Occipital lobe (tissue), 2 donors: Measurements from ENCODE around the gene HP. TPM values are rescaled to one million over a fixed set of nuclear protein-coding genes. Genes with fewer than 3 reads are reported as not detected.
"Not testable (repeated sequence)": the region's sequence is repeated elsewhere in the genome, so short reads cannot be mapped to it uniquely, and the experiment has no call there.

ENCODE experiments used
- DNase-seq: peaks from one replicate; lab custom pipeline; 2025; lab: John Stamatoyannopoulos, UW
- total RNA-seq: library from RNA; depleted of rRNA; stranded (reverse); fragments of >200 nt; gene quantifications from one replicate; pipeline ENCODE4 v1.2.3, GENCODE V29; 2014

The HP gene, protein sequence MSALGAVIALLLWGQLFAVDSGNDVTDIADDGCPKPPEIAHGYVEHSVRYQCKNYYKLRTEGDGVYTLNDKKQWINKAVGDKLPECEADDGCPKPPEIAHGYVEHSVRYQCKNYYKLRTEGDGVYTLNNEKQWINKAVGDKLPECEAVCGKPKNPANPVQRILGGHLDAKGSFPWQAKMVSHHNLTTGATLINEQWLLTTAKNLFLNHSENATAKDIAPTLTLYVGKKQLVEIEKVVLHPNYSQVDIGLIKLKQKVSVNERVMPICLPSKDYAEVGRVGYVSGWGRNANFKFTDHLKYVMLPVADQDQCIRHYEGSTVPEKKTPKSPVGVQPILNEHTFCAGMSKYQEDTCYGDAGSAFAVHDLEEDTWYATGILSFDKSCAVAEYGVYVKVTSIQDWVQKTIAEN
- total RNA-seq: 1.4 TPM

GRCh38 chr16:72054254-72054847, at the start of gene HP:
TSS of gene HP (plus strand) at chr16:72054505. CDS start at chr16:72054653, 148 bp downstream.
- not testable (repeated sequence) for DNase-seq

DNA sequence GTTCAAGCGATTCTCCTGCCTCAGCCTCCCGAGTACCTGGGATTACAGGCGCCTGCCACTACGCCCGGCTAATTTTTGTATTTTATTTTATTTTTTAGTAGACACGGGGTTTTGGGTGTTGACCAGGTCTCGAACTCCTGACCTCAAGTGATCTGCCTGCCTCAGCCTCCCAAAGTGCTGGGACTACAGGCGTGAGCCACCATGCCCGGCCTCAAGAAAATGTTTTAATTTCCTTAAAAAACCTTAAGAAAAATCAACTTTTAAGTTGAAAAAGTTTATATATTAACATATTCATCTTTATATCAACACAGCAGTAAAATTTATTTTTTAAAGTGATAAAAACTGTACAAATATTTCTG, 46.3 kb upstream of the HP start:
- DNase-seq: not testable (repeated sequence)

DNA sequence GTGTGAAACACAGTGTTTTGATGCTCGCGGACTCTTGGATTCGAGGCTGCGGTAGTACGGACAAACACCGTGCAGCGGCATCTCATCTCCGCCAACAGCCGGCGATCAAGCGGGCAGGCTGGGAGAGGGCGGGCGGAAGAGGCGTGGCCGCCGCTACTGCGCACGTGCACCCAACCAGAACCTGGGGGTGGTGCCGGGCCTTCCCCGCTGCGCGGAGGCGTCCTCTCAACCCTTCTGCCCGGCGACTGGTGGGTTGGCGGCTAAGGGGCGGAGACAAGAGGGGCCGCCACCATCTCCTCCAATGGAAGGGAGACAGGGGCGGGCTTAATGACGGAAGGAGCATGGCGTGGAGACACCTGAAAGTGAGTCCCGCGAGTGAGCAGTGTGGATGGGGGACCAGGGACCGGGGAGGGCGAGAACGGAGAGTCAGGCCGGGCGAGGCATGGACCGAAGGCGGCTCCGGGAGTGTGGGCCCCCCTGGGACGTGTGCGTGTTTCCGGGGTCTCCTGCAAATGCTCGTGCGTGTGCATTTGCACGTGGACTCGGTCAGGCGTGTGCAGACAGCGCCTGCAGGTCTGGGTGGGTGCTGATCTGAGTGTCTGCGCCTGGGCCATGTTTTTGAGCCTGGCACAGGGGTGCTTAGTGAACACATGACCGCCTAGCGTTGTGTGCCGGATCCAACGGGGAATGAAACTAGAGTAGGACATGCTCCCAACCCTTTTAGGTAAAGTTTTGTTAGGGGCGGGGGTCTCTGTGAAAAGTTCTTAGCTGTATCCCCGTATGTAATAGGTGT, 45.7 kb upstream of the HP start, which contains the start of gene DHODH:
TSS of gene DHODH (plus strand) at position 321 of the 793 bp plus-strand sequence. CDS start at position 342, 21 bp downstream.
- peak; percentile 98 for DNase-seq

DNA sequence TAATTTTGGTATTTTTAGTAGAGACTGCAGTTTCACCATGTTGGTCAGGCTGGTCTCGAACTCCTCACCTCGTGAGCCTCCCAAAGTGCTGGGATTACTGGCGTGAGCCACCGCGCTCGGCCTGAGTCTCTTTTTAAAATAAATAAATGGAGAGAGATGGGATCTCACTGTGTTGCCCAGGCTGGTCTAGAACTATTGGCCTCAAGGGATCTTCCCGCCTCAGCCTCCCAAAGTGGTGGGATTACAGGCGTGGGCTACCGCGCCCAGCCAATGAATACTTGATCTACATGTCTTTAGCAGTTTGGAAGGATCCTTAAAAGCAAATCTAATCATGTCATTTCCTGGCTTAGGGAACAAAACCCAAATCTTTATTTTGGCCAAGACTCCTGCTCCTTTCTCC, 44.5 kb upstream of the HP start:
- DNase-seq: no peak

- DNase-seq: no peak
Observed at GRCh38 chr16:72012607-72013006, 41.7 kb upstream of the HP start.

DNA sequence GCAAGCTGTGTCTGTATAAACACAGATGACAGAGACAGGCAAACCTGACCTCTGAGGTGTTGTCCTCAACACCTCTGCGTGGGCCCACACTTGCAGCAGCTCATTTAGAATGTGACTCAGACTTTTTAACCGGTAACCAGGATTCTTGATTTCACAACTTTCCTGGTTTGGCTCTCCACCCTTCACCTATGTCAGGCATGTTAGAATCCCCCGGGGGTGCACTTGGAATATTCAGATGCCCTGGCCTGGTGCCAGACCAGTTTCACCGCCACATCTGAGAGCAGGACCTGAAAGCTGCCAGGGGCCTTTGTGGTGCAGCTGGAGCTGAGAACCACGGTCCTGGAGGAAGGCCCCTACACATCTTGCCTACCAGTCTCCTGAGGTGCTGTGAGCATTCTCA, 40.9 kb upstream of the HP start:
- DNase-seq: no peak

DNA sequence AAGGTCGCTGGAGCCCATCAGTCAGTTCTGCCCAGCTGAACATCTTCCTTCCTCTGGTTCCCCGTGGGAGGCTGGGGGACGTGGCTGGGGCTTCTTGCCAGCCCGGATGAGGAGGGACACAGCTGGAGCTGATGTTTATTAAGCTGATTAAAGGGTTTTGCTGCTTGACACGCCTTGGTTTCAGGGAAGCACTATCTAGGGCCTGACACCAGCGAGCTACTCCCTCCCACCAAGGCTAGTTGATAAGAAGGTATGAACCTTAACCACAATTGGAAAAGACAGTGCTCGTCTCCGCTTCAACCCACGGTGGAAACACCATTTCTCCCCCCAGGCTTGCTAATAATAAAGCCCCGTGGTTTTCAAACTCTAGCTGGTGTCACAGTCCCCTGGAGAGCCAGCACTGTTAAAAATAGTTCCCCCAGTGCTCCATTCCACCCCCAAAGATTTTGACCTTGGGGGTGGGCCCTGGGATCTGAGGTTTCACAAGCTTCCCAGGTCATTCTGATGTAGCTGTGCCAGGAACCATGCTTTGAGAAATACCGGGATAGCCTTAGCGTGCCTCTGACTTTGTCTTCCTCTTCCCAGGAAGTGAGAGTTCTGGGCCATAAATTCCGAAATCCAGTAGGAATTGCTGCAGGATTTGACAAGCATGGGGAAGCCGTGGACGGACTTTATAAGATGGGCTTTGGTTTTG, 40.3 kb upstream of the HP start:
- DNase-seq: no peak

DNA sequence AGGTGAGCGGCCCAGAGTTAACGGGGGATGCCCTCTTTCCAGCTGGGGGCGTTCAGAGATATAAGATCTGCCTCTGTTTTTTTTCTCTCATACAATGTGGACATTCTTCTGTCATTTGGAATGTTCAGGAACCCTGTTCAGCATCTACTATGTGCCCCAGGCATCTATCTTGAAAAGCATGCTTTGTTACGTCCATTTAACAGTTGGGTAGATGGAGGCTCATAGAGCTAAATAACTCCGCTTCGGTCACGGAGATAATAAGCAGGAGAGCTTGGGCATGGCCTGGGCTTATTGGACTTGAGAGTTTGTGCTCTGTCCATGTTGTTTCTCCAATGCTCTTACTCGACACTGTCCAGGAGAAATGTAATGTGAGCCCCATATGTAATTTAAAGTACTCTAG, 39.6 kb upstream of the HP start:
- DNase-seq: no peak

GRCh38 chr16:72015124-72015523, 39.2 kb upstream of the HP start:
- no peak for DNase-seq

GRCh38 chr16:72018470-72018869, 35.8 kb upstream of the HP start:
- DNase-seq: no peak

GRCh38 chr16:72021043-72021442, 33.3 kb upstream of the HP start:
- DNase-seq: no peak

DNA sequence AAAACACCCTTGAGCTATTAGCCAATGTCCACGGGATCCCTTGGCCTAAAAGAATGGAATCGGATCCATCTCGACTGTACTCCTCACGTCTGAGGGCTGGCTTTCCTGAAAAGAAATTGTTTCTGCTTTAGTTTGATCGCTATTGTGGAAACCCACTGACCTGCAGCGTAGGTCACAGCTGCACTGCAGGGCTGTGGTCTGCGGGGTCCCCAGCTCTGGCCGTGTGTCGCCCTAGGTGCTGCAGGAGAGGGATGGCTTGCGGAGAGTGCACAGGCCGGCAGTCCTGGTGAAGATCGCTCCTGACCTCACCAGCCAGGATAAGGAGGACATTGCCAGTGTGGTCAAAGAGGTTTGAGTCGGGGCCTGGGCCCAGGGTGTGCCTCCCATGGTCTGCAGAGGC, 32.2 kb upstream of the HP start:
- no peak for DNase-seq

- DNase-seq: no peak
Observed at GRCh38 chr16:72023962-72024361, 30.3 kb upstream of the HP start.

DNA sequence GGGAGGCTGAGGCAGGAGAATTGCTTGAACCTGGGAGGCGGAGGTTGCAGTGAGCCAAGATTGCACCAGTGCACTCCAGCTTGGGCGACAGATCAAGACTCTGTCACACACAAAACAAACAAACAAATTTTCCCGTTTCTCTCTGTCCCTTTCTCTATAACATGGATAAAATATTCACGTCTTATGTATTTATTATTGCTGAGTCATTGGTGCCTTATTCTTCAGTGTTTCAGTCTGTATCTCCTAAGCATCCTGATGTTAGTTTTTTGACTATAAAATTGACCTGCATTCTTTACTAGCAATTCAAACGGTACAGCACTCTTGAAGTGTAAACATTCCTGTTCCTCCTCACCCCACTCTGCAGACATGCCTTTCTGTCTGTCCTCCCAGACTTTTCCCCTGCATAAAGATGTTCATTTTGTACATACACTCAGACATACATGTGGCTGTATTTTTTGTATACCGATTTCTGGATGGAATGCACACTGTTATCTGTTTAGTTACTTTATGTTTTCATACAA, 29.4 kb upstream of the HP start:
- no peak for DNase-seq

GRCh38 chr16:72025404-72026114, 28.7 kb upstream of the HP start:
- DNase-seq: peak; percentile 10

GRCh38 chr16:72027669-72028378, 26.5 kb upstream of the HP start:
- no peak for DNase-seq

GRCh38 chr16:72029567-72030271, 24.6 kb upstream of the HP start:
- no peak for DNase-seq

DNA sequence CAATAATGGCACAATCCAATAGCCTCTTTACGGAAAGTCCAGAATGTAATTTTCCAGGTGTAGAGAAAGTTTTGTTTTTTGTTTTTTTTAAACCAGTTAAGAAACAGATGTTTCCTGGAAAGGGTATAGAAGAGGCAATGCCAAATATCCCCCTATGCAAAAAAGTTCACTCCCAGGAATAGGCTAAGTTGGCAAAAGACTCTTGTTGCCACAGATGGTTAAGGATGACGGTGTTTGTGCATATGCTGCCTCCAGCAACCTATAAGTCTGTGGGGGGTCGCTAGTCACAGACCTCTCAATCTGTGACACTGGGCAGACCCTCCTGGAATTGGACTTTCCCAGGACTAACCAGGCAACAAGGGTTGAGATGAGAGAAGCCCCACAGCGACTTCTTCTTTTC, 20.9 kb upstream of the HP start:
- DNase-seq: no peak

- no peak for DNase-seq
Observed at GRCh38 chr16:72036098-72036497, 18.2 kb upstream of the HP start.
